GM12891 (cell line): ENCODE data around the gene PKHD1.

Experiments
- POLR2A ChIP-seq: IDR thresholded peaks from 2 replicates; pipeline ENCODE4 v1.6.1; 2011; ENCODE audit warnings: low read depth, low read length, control low read depth
- POLR2AphosphoS5 ChIP-seq: IDR thresholded peaks from 2 replicates; pipeline ENCODE4 v1.6.1; 2011; ENCODE audit warnings: low read depth, low read length, control low read depth
- POU2F2 ChIP-seq: IDR thresholded peaks from 2 replicates; pipeline ENCODE4 v1.6.1; 2011; ENCODE audit warnings: low read depth, mild to moderate bottlenecking, control low read depth, low read length, moderate library complexity
- SPI1 ChIP-seq: IDR thresholded peaks from 2 replicates; pipeline ENCODE4 v1.6.1; 2011; ENCODE audit warnings: low read depth, low read length, control low read depth
- TAF1 ChIP-seq: IDR thresholded peaks from 2 replicates; pipeline ENCODE4 v1.6.1; 2011; ENCODE audit warnings: low read depth, low read length, control low read depth

GRCh38 chr6:51854347-51854746 is 233.1 kb downstream of the PKHD1 start:
- TF ChIP-seq TAF1 (no peak), POLR2A (no peak), POU2F2 (no peak), SPI1 (no peak), POLR2AphosphoS5 (no peak)
